Measurements from ENCODE around the gene ZFAND3. TPM values are rescaled to one million over a fixed set of nuclear protein-coding genes. Genes with fewer than 3 reads are reported as not detected.

Gene ZFAND3
- total RNA-seq, 1 experiment from 2014 or later: 22.2 TPM

DNA sequence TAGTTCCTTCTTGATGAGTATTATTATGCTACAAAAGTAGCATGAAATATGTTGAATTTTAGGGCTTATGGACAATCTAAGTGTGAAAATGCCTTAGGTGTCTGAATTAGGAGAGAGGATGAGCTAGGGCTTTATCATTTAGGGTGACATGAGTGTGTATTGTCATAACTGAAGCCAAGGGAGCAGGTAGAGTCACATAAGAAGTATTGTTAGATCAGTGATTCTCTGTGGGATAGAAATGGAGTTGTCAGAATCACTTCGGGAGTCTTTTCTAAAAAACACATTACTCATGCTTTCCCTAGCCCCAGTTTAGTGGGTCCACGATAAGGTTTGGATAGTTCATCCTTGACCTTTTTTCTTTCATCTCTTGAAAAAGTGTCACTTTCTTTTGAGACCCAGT, 16.4 kb downstream of the ZFAND3 start:
- Histone ChIP-seq H3K36me3 (ENCODE audit: low read depth, low read length) (0 out of 2 replicates have a peak, but pooled peaks cover 5% of the 10 kb centered on the region), H3K4me2 (ENCODE audit: low read length) (no peak overlapping the region), H3K9me3 (ENCODE audit: low read length) (no peaks in the 10 kb centered on the region), H3K27me3 (ENCODE audit: low read length) (no peaks in the 10 kb centered on the region), H3F3A (ENCODE audit: low read length, unreplicated experiment) (no peaks in the 10 kb centered on the region), H4K20me1 (ENCODE audit: low read length) (peaks cover 31% of the 10 kb centered on the region), H3K9me2 (replicated peaks; ENCODE audit: low read length) (no peaks in the 10 kb centered on the region), H2AFZ (ENCODE audit: low read length) (no peak overlapping the region), H3K79me2 (ENCODE audit: low read length) (peaks cover 97% of the 10 kb centered on the region), H3K9ac (ENCODE audit: low read length) (no peak overlapping the region), H3K4me1 (ENCODE audit: insufficient read depth, low read length) (no peaks in the 10 kb centered on the region), H3K4me3 (ENCODE audit: low read length) (no peak overlapping the region), H3K27ac (ENCODE audit: low read length) (no peak overlapping the region)
- DNase-seq: no peak
- intact Hi-C loops (cut with micrococcal nuclease): no loop called here
- POLR2A ChIA-PET (ENCODE audit: unreplicated experiment): no interaction called here
- CTCF ChIA-PET: no interaction called here
- no peak for ATAC-seq
- BruUV-seq (replicated peaks): no TSS peak
- TF ChIP-seq, protein P1, sequence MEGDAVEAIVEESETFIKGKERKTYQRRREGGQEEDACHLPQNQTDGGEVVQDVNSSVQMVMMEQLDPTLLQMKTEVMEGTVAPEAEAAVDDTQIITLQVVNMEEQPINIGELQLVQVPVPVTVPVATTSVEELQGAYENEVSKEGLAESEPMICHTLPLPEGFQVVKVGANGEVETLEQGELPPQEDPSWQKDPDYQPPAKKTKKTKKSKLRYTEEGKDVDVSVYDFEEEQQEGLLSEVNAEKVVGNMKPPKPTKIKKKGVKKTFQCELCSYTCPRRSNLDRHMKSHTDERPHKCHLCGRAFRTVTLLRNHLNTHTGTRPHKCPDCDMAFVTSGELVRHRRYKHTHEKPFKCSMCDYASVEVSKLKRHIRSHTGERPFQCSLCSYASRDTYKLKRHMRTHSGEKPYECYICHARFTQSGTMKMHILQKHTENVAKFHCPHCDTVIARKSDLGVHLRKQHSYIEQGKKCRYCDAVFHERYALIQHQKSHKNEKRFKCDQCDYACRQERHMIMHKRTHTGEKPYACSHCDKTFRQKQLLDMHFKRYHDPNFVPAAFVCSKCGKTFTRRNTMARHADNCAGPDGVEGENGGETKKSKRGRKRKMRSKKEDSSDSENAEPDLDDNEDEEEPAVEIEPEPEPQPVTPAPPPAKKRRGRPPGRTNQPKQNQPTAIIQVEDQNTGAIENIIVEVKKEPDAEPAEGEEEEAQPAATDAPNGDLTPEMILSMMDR (conservative IDR thresholded peaks at IDR 0.05; ENCODE audit: low read depth, low read length): no peak
- no peak for TF ChIP-seq EZH2 (IDR thresholded peaks at IDR 0.05; ENCODE audit: low read length, unreplicated experiment)
- no peak for TF ChIP-seq EZH2phosphoT487 (IDR thresholded peaks at IDR 0.05; ENCODE audit: borderline replicate concordance, low read length)

DNA sequence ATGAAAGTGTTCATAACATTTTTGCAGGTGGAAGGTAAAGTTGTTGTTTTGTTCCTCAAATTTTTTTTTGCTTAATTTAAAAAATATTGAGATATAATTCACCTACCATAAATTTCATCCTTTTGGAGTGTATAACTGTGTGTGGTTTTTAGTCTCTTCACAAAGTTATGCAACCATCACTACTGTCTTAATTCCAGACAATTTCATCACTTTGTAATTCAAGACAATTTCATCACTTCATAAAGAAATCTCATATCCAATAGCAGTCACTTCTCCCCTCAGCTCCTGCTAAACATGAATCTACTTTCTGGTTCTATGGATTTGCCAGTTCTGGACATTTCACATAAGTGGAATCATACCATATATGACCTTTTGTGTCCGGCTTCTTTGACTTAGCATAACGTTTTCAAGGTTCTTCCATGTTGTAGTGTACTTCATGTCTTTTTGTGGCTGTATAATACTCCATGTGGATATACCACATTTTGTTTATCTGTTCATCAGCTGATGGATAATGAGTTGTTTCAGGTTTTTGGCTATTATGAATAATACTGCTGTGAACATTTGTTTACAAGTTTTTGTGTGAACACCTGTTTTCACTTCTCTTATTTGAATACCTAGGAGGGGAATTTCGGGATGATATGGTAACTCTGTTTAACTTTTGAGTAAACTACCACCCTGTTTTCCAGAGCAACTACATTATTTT, 18.8 kb downstream of the ZFAND3 start:
- H3K79me2 ChIP-seq (ENCODE audit: low read length): peaks cover 97% of the 10 kb centered on the region
- no peak overlapping the region for H3K4me3 ChIP-seq (ENCODE audit: low read length)
- no peaks in the 10 kb centered on the region for H3K27me3 ChIP-seq (ENCODE audit: low read length)
- ChIA-PET CTCF (no interaction called here), POLR2A (ENCODE audit: unreplicated experiment) (no interaction called here)
- no peak for ATAC-seq
- H3K9me3 ChIP-seq (ENCODE audit: low read length): no peaks in the 10 kb centered on the region
- no peak overlapping the region for H3K9ac ChIP-seq (ENCODE audit: low read length)
- no peak overlapping the region for H3K4me2 ChIP-seq (ENCODE audit: low read length)
- TF ChIP-seq, protein P1 (conservative IDR thresholded peaks at IDR 0.05; ENCODE audit: low read depth, low read length): no peak
- TF ChIP-seq EZH2phosphoT487 (IDR thresholded peaks at IDR 0.05; ENCODE audit: borderline replicate concordance, low read length) (no peak), EZH2 (IDR thresholded peaks at IDR 0.05; ENCODE audit: low read length, unreplicated experiment) (no peak)
- no peaks in the 10 kb centered on the region for H3K9me2 ChIP-seq (replicated peaks; ENCODE audit: low read length)
- no peak for DNase-seq
- no peaks in the 10 kb centered on the region for H3K4me1 ChIP-seq (ENCODE audit: insufficient read depth, low read length)
- no peak overlapping the region for H2AFZ ChIP-seq (ENCODE audit: low read length)
- 0 out of 2 replicates have a peak, but pooled peaks cover 5% of the 10 kb centered on the region for H3K36me3 ChIP-seq (ENCODE audit: low read depth, low read length)
- intact Hi-C loops (cut with micrococcal nuclease): no loop called here
- no peak overlapping the region for H3K27ac ChIP-seq (ENCODE audit: low read length)
- peaks cover 30% of the 10 kb centered on the region for H4K20me1 ChIP-seq (ENCODE audit: low read length)
- no TSS peak for BruUV-seq (replicated peaks)
- H3F3A ChIP-seq (ENCODE audit: low read length, unreplicated experiment): no peaks in the 10 kb centered on the region

DNA sequence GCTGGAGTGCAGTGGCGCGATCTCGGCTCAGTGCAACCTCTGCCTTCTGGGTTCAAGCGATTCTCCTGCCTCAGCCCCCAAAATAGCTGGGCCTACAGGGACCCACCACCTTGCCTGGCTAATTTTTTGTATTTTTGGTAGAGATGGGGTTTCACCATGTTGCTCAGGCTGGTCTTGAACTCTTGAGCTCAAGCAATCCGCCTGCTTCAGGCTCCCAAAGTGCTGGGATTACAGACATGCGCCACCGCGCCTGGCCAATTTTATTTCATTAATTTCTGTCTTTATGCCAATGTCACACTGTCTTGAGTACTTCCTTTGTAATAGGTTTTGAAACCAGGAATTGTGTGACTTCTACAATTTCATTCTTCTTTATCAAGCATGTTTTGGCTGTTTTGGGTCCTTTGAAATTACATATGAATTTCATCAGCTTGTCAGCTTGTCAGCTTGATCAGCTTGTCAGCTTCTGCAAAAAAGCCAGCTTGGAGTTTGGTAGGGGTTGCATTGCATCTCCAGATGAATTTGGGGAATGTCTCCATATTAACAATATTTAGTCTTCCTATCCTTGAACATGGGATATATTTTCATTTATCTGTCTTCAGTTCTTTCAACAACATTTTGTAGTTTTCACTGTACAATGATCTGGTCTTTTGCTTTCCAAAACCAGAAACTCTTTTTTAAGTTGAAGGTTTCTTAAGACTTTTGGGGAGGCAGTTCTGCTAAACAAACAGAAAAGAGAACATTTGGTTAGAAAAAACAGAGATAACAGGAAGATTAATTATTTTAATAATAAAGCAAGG, 20.8 kb downstream of the ZFAND3 start:
- no peaks in the 10 kb centered on the region for H3K9me3 ChIP-seq (ENCODE audit: low read length)

More for the DNA sequence above, 20.8 kb downstream of the ZFAND3 start:
- H3K4me1 ChIP-seq (ENCODE audit: insufficient read depth, low read length): peaks cover 6% of the 10 kb centered on the region
- peaks cover 95% of the 10 kb centered on the region for H3K79me2 ChIP-seq (ENCODE audit: low read length)
- no TSS peak for BruUV-seq (replicated peaks)
- ChIA-PET POLR2A (ENCODE audit: unreplicated experiment) (no interaction called here), CTCF (no interaction called here)
- no peak overlapping the region for H3K27ac ChIP-seq (ENCODE audit: low read length)
- no peaks in the 10 kb centered on the region for H3K9me2 ChIP-seq (replicated peaks; ENCODE audit: low read length)
- no peak overlapping the region for H3K4me2 ChIP-seq (ENCODE audit: low read length)
- DNase-seq (no peak), ATAC-seq (no peak)
- H2AFZ ChIP-seq (ENCODE audit: low read length): no peak overlapping the region
- TF ChIP-seq EZH2phosphoT487 (IDR thresholded peaks at IDR 0.05; ENCODE audit: borderline replicate concordance, low read length) (no peak), EZH2 (IDR thresholded peaks at IDR 0.05; ENCODE audit: low read length, unreplicated experiment) (no peak)
- TF ChIP-seq, protein P1 (conservative IDR thresholded peaks at IDR 0.05; ENCODE audit: low read depth, low read length): no peak
- H3K27me3 ChIP-seq (ENCODE audit: low read length): no peaks in the 10 kb centered on the region
- peaks cover 34% of the 10 kb centered on the region for H4K20me1 ChIP-seq (ENCODE audit: low read length)
- no peaks in the 10 kb centered on the region for H3F3A ChIP-seq (ENCODE audit: low read length, unreplicated experiment)
- intact Hi-C loops (cut with micrococcal nuclease): no loop called here
- H3K9ac ChIP-seq (ENCODE audit: low read length): no peak overlapping the region
- no peaks in the 10 kb centered on the region for H3K36me3 ChIP-seq (ENCODE audit: low read depth, low read length)
- no peak overlapping the region for H3K4me3 ChIP-seq (ENCODE audit: low read length)

All from PC-3 (cell line).